HG02571 (cell line): ENCODE measurements around the gene CCDC30.

Experiments used
- ATAC-seq: cut with Tn5 transposase; IDR thresholded peaks from one replicate; pipeline ENCODE4 v1.9.1; 2021; ENCODE audit warnings: mild to moderate bottlenecking, moderate library complexity; ENCODE audit not compliant: unreplicated experiment

Gene CCDC30

GRCh38 chr1:42462828-42463763 is at the start of gene CCDC30:
Gene CCDC30, plus strand, starts transcription at chr1:42463286. Its CDS starts 17,266 bp downstream, at chr1:42480552.
- peak; percentile 98 for ATAC-seq

- no peak for ATAC-seq
Observed at GRCh38 chr1:42414551-42415496, 48.3 kb upstream of the CCDC30 start.

DNA sequence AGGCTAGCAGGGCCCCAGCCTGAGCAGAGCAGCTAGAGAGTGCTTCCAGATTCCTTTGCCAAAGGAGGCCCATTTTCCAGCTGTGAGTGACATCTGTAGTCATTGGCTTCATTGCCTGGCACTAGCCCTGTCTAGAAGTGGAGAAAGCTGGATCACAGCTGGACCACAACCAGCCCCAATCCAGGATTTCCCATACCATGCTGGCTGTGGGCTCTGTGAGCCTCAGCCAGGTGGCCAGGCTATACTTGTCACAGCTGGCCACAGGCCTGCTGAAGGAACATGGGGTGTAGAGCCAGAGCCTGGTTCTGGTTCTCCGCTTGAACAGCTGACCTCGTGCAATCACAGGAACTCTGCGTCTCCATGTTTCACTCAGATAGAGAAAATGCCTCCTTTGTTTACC is 45.9 kb upstream of the CCDC30 start:
- ATAC-seq: no peak

- ATAC-seq: no peak
Observed at GRCh38 chr1:42418516-42418915, 44.6 kb upstream of the CCDC30 start.

DNA sequence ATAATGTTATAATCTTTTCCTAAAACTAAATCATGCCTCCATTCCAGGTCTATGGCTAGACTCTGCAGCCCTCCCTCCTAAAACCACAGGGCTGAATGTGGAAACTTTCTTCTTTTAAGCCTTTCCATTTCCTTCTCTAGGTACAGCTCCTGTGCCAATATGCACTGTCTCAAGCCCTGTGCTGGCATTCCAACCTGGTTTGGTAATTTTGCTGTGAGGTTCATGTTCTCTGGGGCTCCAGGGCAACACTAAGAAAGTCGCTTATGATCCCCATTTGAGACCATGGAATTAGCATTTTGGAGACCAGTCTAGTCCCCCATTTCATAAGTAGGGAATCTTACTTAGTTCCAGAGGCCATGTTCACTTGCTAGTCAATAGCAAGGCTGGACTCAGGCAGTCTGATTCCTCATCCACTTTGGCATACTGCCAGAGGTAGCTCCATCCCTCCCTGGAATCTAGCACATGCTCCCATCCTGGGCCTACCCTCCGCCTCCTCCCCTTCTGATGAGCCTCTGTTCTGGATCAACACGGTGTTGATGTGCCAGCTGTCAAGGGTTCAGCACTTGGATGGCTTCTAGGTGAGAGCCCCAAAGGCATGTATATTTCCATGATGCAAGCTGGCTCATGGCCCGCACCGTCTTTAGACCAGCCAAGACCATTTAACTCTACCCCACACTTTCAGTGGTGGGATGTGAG is 43.8 kb upstream of the CCDC30 start:
- ATAC-seq: no peak

DNA sequence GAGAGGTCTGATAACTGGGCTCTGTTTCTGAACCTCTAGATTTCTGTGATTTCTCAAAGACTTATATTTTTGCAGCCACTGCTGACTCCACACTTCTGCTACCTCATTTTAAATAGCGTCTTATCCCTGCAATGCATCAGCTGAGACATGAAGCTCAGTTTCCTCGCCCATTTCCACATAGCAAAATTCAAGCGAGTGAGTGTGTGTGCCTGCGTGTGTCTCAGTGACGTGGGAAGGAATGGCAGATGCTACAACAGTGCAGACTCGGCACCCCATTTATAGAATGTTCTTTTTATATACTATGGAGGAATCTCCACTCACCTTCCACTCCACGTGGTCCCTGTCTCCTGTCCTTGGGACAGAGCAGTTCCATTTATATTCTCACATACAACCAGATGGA is 43.0 kb upstream of the CCDC30 start:
- no peak for ATAC-seq

DNA sequence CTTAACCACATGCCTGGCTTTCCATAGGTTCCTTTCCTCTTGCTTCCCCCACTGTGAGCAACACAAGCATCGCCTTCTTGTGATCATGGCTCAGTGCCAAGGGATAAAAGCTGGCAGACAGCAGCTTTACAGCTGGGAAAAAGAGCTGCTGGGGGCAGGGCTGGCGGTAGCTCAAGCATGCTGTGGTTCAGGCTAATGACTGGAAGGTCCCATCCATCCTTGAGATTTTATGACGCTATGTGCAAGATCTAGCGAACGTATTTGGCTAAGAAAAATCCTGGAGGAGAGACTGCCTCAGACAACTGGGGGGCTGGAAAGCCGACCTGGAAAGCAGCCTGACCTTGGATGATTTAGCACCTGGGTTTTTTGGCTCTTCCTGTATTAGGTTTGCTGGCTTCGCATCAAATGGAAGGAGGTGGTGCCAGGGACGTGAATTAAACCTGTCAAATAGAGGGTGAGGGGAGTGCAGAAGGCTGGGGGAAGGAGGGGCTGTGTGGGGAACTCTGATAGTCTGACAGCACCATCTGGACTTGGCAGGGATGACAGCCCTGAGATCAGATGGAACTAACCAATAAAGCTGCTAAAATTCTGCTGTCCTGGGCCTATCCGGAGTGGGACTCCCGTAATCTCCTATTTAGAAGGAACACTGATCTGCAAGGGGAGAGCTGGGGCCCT is 42.0 kb upstream of the CCDC30 start:
- no peak for ATAC-seq

DNA sequence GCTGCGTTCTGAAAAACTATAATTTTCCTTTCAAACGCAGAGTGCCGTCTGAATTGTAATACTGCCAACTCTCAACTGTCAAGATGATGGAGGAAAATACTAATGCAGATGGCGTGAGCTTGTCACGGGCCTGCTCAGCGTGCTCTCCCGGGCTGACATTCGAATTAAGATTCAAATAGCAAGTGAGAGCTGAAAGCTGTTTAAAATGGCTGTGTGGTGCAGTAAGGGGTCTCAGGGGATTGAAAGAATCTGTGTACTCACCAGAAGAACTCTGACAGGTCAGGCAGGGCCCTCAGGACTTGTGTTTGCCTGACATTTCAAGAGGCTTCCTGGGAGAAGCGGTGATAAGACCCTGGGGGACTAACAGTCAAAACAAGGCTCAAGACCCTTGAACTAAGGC is 40.3 kb upstream of the CCDC30 start:
- ATAC-seq: no peak

DNA sequence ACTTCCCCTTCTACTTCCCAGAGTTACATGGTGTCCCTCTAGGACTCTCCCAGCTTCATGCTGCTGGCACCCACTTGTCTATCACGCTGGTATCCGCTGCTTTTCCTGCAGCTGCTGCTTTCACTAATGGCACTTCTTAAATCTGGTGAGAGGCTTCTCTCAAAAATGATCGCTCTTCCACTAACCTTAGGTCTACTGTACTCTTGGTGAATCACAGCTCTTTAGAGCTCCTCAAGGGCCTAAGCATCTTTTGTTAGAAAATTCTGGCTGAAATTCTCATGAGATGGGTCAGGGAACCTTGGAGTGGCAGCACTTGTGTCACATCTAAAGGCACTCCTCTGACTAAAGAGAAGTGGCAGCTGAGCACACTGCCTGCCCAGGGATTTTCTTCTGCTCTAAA is 39.4 kb upstream of the CCDC30 start:
- ATAC-seq: no peak

- ATAC-seq: no peak
Observed at GRCh38 chr1:42424201-42424600, 38.9 kb upstream of the CCDC30 start.

- no peak for ATAC-seq
Observed at GRCh38 chr1:42427240-42427639, 35.8 kb upstream of the CCDC30 start.

DNA sequence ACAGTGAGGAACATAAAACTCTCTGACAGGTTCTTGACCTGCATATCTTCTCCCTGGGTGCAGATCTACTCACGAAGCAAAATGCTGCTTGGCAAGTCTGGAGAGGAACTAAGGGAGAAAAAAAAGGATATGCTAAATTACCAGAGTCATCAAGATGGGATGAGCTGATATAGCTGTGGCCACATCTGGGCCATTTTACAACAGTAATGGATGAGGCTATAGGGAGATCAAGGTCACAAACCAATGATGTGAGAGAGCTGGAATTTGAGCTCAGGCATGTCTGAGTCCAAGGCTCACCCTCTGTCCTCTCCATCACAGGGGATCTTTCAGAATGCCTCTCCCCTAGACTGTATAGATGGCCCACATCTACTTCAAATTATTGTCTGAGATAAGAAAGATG is 33.5 kb upstream of the CCDC30 start:
- ATAC-seq: no peak

DNA sequence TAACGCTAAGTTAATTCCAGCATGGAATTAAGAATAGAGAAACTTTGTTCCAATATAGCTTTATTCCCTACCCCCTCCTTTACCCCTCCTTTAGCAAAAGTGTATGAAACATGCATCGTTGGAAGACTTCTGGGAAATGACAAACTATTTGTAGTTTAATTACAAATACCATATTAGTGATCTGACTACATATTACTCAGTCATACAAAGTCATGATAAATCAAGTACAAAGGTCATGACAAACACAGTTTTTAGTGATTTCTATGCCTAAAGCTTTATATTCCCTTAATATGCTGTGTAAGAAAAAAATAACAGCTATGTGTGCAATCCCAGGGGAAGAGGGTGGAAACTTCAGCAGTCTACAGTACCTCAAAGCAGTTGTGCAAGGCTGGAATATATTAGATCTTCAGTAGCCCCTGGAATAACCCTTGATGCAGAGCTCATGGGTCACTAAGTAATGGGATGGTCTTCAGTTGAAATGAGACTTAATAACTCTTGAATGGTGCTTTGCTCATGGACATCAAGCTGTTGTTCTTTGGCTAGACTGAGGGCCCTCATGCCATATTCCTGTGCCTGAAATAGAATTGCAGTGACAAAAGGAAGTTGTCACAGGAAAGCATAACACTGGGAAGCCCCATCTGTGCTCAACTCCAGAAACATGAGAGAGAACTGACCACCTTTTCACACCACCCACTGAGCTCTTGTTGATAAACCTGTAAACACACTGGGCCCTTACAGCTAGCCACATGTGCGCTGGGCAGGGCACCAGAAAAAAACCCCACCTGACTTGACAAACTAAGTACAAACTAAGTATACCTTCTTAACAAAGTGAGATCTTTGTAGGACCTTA is 32.6 kb upstream of the CCDC30 start:
- no peak for ATAC-seq

- no peak for ATAC-seq
Observed at GRCh38 chr1:42431514-42431913, 31.6 kb upstream of the CCDC30 start.

- no peak for ATAC-seq
Observed at GRCh38 chr1:42432714-42433113, 30.4 kb upstream of the CCDC30 start.

DNA sequence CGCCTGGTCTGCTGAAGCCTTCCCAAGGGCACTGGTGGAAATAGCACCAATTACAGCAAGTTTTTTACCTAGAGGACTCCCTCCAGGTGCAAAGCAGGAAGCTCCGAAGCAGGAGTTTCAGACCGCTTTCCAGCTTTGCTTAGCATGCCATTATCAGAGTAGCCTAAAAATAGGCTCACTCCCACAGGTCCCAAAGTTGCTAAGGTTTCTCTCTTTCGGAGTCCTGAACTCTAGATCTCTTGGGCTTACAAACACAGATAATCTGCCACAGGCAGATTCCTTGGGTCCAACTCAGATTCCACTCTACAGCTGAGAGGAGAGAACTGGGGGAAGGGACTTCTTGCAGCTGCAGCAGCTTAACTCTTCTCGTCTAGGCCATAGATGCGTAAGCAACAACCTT is 29.7 kb upstream of the CCDC30 start:
- no peak for ATAC-seq

- no peak for ATAC-seq
Observed at GRCh38 chr1:42434340-42434739, 28.7 kb upstream of the CCDC30 start.

GRCh38 chr1:42439940-42440339 is 23.1 kb upstream of the CCDC30 start:
- ATAC-seq: no peak

DNA sequence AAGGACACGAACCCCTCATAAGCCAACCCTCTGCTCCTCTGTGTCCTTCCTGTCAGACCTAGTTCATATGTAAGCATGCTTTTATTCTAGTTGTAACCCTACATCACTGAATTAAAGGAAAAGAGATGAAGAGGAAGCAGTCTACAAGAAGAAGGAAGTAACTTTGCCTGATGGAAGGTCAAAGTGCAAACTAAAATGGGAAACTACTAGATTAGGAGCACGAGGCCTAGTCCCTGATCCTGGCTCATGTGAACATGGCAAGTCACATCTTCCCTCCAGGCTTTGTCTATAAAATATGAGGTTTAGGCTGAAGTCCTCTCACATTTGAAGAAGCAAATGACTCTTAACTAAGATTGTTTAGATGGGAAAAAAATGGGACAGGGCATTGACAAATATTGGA is 20.4 kb upstream of the CCDC30 start:
- no peak for ATAC-seq

- no peak for ATAC-seq
Observed at GRCh38 chr1:42449256-42449655, 13.8 kb upstream of the CCDC30 start.
